PFSK-1 (cell line): ENCODE measurements around the gene SEMA3C.

Experiments used
- POLR2AphosphoS5 ChIP-seq: IDR thresholded peaks from 2 replicates; pipeline ENCODE4 v1.6.1; 2012; ENCODE audit warnings: low read depth, mild to moderate bottlenecking, control low read depth, low read length, moderate library complexity
- REST ChIP-seq, 2 experiments: IDR thresholded peaks; 2 replicates each; pipeline versions ENCODE4 v1.6.1 to v1.8.0; 2011 to 2012; ENCODE audit warnings: low read depth in 2 of 2, low read length in 2 of 2, control low read depth in 1 of 2, inconsistent platforms in 1 of 2, mild to moderate bottlenecking in 1 of 2, moderate library complexity in 1 of 2; ENCODE audit not compliant: insufficient read depth in 1 of 2
- TAF1 ChIP-seq: IDR thresholded peaks from 2 replicates; pipeline ENCODE4 v1.6.1; 2012; ENCODE audit warnings: low read length, control low read depth, borderline replicate concordance; ENCODE audit not compliant: insufficient read depth

- TF ChIP-seq POLR2AphosphoS5 (no peak), TAF1 (no peak), REST (IDR thresholded peaks at IDR 0.05; ENCODE audit: insufficient read depth in 1 of 2, low read depth in 2 of 2, low read length in 2 of 2) (no peak)
Measured at GRCh38 chr7:80790877-80791276, 128.0 kb downstream of the SEMA3C start.
